C4-2B (cell line): Measurements from ENCODE around the gene CAVIN2.

Source experiments
- ZFX ChIP-seq: fragments of 450-650 bp; IDR thresholded peaks from 2 replicates; pipeline ENCODE4 v1.6.1; 2017
- TF ChIP-seq, protein P1 (sequence below): fragments of 450-650 bp; conservative IDR thresholded peaks from 2 replicates; pipeline ENCODE4 v1.5.1; 2017; ENCODE audit warnings: mild to moderate bottlenecking

DNA sequence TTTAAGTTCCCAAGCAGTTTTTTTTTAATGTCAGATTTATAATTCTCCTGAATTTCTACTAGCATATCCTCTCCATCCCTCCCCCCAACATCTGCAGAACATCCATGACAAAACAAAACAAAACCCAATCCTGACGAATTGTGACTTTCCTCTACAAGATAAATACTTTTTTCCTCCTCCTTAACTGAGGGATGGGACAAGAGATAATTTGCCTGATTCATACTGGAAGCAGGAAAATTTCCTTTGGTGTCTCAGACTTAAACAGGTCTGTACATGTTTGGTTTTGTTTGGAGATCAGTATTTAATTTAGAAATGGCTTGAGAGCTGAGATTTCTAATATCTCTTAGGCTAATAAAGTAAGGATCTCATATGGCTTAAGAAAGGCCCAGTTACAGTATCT is 2.2 kb downstream of the CAVIN2 start:
- TF ChIP-seq, protein P1, sequence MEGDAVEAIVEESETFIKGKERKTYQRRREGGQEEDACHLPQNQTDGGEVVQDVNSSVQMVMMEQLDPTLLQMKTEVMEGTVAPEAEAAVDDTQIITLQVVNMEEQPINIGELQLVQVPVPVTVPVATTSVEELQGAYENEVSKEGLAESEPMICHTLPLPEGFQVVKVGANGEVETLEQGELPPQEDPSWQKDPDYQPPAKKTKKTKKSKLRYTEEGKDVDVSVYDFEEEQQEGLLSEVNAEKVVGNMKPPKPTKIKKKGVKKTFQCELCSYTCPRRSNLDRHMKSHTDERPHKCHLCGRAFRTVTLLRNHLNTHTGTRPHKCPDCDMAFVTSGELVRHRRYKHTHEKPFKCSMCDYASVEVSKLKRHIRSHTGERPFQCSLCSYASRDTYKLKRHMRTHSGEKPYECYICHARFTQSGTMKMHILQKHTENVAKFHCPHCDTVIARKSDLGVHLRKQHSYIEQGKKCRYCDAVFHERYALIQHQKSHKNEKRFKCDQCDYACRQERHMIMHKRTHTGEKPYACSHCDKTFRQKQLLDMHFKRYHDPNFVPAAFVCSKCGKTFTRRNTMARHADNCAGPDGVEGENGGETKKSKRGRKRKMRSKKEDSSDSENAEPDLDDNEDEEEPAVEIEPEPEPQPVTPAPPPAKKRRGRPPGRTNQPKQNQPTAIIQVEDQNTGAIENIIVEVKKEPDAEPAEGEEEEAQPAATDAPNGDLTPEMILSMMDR = no peak
- TF ChIP-seq ZFX = no peak
